Astrocyte (in vitro differentiated cells and primary cell): ENCODE data around the gene JAKMIP3.

Experiments
- CTCF ChIP-seq: IDR thresholded peaks from 2 replicates; pipeline ENCODE4 v1.5.1; 2011; ENCODE audit warnings: low read depth, mild to moderate bottlenecking, inconsistent platforms, low read length, moderate library complexity; ENCODE audit not compliant: insufficient read depth
- EZH2 ChIP-seq: IDR thresholded peaks from 2 replicates; pipeline ENCODE4 v1.6.1; 2012; ENCODE audit warnings: mild to moderate bottlenecking, low read length, inconsistent platforms; ENCODE audit not compliant: insufficient read depth

GRCh38 chr10:132113206-132113605 lies 47.5 kb downstream of the JAKMIP3 start:
- no peak for TF ChIP-seq EZH2
- TF ChIP-seq CTCF: no peak
